Caki2 (cell line): ENCODE measurements around the gene CFAP61. TPM values are rescaled to one million over a fixed set of nuclear protein-coding genes. Genes with fewer than 3 reads are reported as not detected.
"Not testable (repeated sequence)": the region's sequence is repeated elsewhere in the genome, so short reads cannot be mapped to it uniquely, and the experiment has no call there.

Experiments
- DNase-seq: peaks from one replicate; pipeline ENCODE4 v3.0.0-alpha.2; 2015; ENCODE audit warnings: low read depth
- in situ Hi-C: cut with HindIII; loops from 2 replicates; pipeline ENCODE4 v1.10.0; 2016; ENCODE audit warnings: low sequenced_read_pairs, low pct_unique_long_range_greater_than_20kb, mixed read lengths
- total RNA-seq: library from RNA; depleted of rRNA; stranded (reverse); fragments of >200 nt; shearing (Covaris generic); gene quantifications from 2 replicates; pipeline ENCODE4 v1.2.3, GENCODE V29; 2014; ENCODE audit warnings: low replicate concordance

CFAP61 gene
- total RNA-seq, 1 experiment from 2014 or later, result 0.07 TPM

DNA sequence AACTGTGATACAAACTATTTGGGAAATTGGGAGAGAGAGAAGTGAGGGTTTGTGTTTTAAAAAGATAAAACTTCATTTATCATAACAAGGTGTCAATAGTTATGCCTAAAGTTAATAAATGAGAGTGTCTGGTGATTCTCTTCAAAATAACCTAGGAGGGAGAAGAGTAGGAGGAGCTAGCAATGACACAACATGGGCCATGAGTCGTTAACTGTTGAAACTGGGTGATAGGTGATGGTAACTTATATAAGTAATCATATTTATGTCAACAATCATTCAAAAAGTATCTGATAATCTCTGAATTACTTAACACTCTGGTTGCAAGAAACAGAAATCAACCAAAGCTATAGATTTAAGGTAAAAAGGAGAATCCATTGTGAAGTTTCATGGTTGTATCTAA is 268.8 kb downstream of the CFAP61 start:
- in situ Hi-C loops, result no loop called here
- DNase-seq, result no peak

DNA sequence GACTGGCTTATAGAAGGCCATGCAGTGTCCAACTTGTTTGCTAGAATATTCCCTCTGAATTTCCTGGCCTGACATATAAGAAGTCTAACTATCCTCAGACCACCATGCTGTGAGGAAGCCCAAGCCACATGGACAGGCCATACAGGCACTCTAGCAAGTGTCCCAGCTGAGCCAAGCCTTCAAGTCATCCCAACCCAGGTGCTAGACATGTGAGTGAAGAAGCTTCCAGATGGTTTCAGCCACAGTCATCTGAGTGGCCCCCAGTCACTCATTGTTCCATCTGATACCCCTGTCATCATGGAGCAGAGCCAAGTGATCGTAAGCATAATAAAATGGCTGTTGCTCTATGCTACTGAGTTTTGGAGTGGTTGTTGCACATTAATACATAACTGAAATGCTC is 269.6 kb downstream of the CFAP61 start:
- in situ Hi-C loops, result no loop called here
- no peak for DNase-seq

DNA sequence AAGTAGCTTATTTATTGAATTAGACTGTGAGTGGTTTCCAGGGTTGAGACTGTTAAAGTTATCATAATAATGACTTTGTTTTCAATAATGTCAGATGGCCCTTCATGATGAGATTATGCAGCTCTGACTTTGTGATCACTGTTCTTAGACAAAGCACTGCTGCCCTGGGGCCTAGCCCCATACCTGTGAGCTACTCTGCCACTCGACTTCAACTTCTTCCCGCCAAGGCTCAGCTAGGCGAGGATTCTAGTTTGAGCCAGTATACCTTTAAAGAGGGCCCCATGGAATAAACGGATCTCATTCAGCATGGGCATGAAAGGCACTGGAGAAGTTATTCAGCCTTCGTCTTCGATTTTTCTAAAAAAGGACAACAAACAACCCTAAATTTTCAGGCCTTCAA is 270.6 kb downstream of the CFAP61 start:
- in situ Hi-C loops, result no loop called here

DNA sequence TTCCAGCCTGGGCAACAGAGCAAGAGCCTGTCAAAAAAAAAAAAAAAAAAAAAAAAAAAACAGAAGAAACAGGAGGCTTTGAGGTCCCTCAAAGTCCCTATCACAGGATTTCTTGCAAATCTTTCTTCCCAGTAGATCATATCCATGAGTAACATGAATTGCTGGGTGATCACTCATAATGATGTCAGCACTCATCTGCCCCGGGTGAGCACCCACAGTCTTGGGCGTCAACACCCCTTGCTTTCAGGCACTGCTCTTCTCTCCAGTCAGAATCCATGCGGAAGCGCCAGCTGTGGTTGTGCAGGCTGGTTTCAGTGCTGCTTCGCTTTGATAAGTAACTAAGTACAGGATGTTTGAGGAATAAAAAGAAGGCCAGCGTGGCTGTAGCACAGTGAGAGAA is 275.4 kb downstream of the CFAP61 start:
- DNase-seq, result peak; percentile 4
- in situ Hi-C loops, result no loop called here

More for the DNA sequence above, 270.6 kb downstream of the CFAP61 start:
- no peak for DNase-seq

DNA sequence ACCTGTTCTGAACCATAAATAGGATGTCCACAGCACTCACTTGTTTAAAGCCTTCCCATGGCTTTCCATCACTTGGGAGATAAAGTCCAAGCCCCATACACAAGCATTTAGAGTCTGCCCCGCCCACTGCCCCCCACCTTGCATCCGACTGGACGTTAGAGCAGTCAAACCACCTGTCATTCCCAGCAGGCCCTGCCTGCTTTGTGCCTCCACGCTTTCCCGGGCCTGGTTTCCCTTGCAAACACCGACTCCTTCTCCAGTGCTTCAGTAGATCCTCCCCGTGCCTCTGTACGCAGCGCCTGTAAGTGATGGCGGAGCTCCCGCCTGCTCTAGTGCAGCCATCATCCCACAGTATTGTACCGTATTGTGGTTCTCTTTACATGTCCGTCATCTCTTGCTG is 277.2 kb downstream of the CFAP61 start:
- no peak for DNase-seq
- in situ Hi-C loops, result no loop called here

DNA sequence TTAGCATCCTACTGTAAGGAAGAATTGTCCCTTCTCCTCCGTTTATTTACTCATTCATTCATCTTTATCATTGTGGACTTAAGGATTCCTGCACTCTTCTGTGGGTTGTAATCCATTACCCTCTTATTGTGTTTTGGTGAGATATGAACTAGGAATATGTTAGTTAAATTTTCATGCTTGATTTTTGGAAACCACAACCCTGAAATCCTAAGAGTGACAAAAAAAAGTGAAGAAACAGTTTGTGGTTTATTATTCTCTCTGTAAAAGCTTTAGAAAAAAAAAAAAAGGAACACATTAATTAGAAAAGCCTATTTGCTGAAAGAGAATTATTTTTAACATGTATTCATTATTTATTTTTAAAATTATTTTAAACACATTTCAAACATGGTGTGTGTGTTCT is 278.8 kb downstream of the CFAP61 start:
- DNase-seq, result no peak
- in situ Hi-C loops, result no loop called here

DNA sequence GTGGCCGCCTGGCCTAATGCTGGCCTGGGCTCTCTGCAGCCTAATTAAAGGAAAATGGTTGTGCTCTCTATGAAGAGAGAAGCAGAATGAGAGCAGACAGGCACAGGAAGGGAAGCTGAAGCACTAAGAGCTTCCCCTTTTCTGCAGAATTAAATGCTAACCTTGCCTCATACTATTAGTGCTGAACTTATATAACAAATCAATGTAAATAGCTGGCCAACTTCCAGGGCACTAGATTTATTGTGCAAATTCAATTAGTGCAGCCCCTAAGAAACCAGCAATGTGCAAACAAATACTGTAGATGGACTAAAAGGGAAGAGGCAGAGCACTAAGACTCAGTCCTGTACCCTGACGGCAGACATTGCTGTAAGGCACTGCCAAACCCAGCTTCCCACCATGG is 279.5 kb downstream of the CFAP61 start:
- no peak for DNase-seq
- in situ Hi-C loops, result no loop called here

DNA sequence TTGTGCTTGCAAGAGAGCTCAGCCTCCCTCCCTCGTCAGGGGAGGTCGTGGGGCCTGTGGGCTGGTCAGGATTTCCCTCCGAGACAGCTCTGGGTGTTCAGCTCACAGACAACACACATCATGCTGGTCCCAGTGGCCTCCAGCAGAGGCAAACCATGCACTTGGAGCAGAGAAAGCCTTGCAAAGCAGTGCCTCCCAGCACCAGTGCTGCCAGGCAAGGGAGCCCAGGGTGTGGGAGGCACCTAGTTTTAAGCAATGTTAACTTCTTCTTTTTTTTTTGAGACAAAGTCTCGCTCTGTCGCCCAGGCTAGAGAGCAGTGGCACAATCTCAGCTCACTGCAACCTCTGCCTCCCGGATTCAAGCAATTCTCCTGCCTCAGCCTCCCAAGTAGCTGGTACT is 281.5 kb downstream of the CFAP61 start:
- no peak for DNase-seq
- in situ Hi-C loops, result no loop called here

DNA sequence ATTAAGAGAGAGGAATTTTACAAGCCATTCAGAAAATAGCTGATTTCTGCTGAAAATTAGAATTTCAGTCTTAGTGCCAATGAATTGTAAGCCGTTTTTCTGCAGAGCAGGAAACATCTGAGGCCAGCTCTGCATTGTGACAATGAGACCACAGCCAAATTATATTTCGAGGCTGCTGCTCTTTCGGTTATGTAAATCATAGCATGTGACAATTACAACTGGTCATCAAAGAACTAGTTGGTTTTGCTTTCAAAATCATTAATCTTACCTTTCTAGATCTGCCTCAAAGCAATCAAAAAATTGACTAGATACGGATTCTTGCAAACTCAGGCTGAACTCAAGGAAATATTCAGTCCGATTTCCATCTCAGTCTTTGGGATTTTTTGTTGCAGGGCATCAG is 282.2 kb downstream of the CFAP61 start:
- in situ Hi-C loops, result no loop called here
- DNase-seq, result no peak

DNA sequence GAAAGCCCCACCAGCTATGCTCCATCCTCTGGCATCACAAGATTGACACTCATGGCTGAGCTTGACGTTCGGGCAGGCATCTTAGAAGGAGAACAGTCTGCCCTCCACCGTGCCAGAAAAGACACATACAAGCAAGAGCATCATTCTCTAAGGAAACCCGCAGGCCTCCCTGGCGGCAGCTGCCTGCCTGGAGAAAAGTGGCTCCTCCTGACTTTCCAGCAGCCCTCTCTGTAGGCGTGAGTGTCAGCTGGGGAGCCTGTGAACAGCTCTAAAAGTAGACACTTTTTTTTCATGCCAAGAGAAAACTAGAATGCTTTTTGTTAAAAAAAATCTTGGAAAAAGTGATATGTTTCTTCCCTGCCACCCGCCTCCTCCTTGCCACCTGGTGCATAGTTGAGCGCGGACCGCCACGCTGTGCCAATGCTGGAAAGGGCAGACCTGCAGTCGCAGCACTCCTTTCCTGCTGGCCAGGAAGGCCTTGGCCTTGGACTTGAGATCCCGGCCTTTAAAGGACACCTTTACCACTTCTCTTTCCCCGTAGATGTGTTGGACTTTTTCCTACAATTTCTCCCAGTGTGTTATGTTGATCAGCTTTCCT is 285.9 kb downstream of the CFAP61 start:
- DNase-seq, result no peak
- in situ Hi-C loops, result no loop called here

DNA sequence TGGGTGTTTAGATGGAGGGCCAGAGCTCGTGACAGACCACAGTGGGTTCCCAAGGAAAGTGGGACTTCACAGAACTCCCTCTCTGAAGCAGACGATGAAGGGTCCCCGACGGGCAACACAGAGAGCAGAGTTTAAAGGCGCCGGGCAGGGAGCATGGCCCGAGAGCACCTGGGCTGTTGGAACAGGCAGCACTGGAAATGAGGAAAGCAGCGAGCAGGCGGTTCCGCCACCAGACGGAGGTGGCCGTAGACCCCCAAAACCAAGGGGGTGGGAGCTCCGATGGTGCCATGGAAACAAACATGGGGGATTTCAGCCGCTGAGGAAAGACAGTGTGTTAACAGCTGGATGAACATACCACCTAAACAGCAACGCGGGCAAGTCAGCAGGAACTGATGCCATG is 288.1 kb downstream of the CFAP61 start:
- in situ Hi-C loops, result no loop called here
- no peak for DNase-seq

DNA sequence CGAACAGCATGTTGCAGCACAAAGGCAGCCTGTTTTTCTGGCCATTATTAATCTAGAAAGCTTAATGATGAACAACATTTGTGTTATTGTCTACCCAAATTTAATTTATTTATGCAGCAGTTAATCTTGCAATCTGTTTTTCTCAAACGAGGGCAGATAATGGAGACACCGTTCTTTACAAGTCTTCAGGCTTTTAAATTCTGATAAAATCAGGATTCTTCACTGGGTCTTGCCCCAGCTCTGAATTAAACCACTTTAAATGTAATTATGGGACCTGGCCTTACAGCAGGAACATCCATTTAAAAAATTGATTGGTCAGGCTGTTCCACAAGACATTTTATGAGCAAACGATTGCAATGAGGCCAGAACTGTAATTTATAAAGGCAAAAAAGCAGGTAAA is 289.0 kb downstream of the CFAP61 start:
- in situ Hi-C loops, result no loop called here

DNA sequence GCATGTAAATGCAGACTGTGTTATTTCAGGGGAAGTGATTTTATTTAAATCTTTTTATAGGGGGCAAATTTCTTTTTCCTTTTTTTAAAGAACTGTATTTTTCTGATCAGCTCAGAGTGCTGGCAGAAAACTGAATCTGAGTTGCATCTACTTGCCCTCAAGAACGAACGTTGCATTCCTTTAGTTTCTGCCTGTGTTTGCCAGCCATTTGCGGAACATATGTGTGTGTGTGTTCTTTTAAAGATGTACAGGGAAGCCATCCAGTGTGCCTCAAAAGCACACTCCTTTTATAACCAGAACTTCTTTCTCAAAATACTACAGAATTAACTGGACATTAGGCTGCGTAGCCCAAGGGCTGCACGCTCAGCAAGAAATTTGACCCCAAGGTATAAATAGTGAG is 289.7 kb downstream of the CFAP61 start:
- in situ Hi-C loops, result no loop called here
- no peak for DNase-seq

More for the DNA sequence above, 289.0 kb downstream of the CFAP61 start:
- DNase-seq, result no peak

DNA sequence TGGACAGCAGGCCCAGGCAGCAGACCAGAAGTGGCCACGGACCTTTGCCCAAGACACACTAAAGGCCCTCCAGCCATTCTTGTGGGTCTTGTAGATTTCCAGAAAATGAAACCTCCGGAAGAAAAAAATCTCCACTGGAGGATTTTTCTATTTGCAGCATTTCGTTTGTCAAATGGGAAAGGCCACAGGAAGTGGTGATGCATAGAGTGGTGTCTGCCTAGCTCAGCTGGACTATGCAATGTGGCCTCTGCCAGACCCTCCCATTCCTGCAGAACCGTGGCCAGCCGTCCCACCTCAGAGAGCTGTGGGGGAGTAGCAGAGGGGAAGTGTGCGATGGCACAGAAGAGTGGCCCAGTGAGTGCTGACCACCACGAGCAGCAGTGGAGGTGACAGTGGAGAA is 291.6 kb downstream of the CFAP61 start:
- in situ Hi-C loops, result no loop called here
- DNase-seq, result no peak

DNA sequence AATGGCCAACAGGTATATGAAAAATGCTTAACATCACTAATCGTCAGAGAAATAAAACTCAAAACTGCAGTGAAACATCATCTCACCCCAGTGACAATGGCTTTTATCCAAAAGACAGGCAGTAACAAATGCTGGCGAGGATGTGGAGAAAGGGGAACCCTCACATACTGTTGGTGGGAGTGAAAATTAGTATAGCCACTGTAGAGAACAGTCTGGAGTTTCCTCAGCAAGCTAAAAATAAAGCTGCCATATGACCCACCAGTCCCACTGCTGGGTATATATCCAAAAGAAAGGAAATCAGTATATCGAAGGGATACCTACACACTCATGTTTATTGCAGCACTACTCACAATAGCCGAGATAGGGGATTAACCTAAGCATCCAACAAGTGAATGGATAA is 292.1 kb downstream of the CFAP61 start:
- in situ Hi-C loops, result no loop called here
- no peak for DNase-seq

DNA sequence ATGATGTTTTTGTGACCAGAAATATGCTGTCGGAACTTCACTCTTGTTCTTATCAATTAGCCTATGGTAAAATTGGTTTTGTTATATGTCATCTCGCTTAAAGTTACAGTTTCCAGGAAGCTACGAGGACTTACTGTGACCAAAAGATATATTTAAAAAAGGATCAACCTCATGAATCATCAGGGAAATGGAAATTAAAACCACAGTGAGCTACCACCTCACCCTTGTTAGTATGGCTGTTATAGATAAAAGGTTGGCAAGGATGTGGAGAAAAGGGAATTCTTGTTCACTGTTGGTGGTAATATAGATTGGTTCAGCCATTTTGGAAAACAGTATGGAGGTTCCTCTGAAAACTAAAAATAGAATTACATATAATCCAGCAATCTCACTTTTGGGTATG is 301.2 kb downstream of the CFAP61 start:
- DNase-seq, result no peak
- in situ Hi-C loops, result no loop called here

DNA sequence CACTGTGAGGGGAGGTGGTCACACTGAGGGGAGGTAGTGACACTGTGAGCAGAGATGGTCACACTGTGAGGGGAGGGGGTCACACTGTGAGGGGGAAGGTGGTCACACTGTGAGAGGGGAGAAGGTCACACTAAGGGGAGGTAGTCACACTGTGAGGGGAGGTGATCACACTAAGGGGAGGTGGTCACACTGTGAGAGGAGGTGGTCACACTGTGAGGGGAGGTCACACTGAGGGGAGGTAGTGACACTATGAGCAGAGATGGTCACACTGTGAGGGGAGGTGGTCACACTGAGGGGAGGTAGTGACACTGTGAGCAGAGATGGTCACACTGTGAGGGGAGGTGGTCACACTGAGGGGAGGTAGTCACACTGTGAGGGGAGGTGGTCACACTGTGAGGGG is 303.2 kb downstream of the CFAP61 start:
- DNase-seq, in situ Hi-C loops: not testable (repeated sequence)

DNA sequence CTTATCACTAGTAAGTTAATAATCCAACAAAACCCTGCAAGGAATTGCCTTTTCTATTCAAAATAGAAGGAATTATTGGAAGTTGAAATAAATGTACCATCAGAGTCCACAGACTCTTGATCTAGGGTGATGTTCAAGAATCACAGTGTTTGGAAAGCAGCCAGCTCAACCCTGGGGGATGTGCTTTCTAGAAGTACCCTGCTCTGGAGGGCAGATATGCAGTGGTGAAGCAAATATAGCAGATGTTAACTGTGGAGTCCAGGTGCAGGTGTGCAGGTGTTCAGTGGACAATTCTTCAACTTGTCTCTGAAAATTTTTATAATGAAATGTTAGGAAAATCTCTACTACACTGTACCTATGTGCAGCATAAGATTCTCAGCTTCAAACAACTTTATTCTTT is 306.5 kb downstream of the CFAP61 start:
- DNase-seq, result no peak
- in situ Hi-C loops, result no loop called here

DNA sequence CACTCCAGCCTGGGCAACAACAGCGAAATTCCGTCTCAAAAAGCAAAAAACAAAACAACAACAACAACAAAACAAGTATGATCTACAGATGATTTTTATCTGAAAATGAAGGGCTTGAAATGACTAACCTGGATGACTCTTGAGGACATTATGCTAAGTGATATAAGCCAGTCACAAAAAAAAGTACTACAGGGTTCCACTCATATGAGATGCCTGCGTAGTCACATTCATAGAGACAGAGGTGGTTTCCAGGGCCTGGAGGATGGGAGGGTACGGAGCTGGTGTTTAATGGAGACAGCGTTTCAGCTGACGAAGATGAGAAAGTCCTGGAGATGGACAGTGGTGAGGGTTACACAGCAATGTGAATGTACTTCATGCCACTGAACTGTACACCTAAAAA is 307.3 kb downstream of the CFAP61 start:
- in situ Hi-C loops, result no loop called here
- no peak for DNase-seq

DNA sequence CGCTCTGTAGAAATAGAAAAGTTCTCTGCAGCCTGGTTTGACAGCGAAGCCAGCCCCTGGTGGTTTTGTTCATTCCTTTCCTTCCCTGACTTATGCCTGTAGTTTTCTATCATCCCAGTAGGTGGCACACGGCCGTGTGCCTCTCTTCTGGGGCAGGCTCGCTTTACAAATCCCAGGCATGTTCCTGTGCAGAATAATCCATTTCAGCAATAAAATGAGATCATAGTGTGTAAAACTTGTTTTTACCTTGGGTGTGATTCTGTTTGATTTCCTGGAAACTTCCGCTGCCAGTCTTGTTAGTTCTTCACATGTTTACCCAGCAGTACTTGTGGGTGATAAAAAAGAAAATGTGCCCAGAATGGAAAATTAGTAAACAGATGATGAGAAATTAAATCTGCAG is 308.1 kb downstream of the CFAP61 start:
- in situ Hi-C loops, result no loop called here
- peak; percentile 53 for DNase-seq
